HG02884 (cell line): ENCODE results near the gene DDR2.
"Not testable (repeated sequence)": the region's sequence is repeated elsewhere in the genome, so short reads cannot be mapped to it uniquely, and the experiment has no call there.

Source experiments
- ATAC-seq: cut with Tn5 transposase; IDR thresholded peaks from one replicate; pipeline ENCODE4 v1.9.1; 2021; ENCODE audit warnings: mild to moderate bottlenecking, moderate library complexity; ENCODE audit not compliant: unreplicated experiment

The DDR2 gene

GRCh38 chr1:162753998-162754585 is 121.8 kb downstream of the DDR2 start:
- no peak for ATAC-seq

GRCh38 chr1:162755306-162755705 is 123.0 kb downstream of the DDR2 start:
- ATAC-seq: no peak

GRCh38 chr1:162756523-162756922 is 124.3 kb downstream of the DDR2 start:
- ATAC-seq: no peak

GRCh38 chr1:162757476-162757875 is 125.2 kb downstream of the DDR2 start:
- no peak for ATAC-seq

GRCh38 chr1:162765788-162766187 is 133.5 kb downstream of the DDR2 start:
- ATAC-seq: no peak

GRCh38 chr1:162772571-162773154 is 140.4 kb downstream of the DDR2 start:
- ATAC-seq: no peak

- no peak for ATAC-seq
These were observed 141.7 kb downstream of the DDR2 start for GRCh38 chr1:162774007-162774406.

GRCh38 chr1:162779043-162779442 is 146.8 kb downstream of the DDR2 start:
- ATAC-seq: no peak

- no peak for ATAC-seq
These were observed 150.4 kb downstream of the DDR2 start for GRCh38 chr1:162782671-162783070.

- not testable (repeated sequence) for ATAC-seq
These were observed 152.7 kb downstream of the DDR2 start for GRCh38 chr1:162784926-162785325.

GRCh38 chr1:162788783-162789182 is 156.5 kb downstream of the DDR2 start:
- ATAC-seq: not testable (repeated sequence)

- peak; percentile 100 for ATAC-seq
These were observed 158.2 kb downstream of the DDR2 start, which contains the start of gene HSD17B7 for GRCh38 chr1:162790303-162790984. HSD17B7 (plus strand) TSS chr1:162790702; CDS start chr1:162790801, 99 bp downstream.

- ATAC-seq: not testable (repeated sequence)
These were observed 158.7 kb downstream of the DDR2 start for GRCh38 chr1:162790985-162791357.

GRCh38 chr1:162794284-162794683 is 162.0 kb downstream of the DDR2 start:
- not testable (repeated sequence) for ATAC-seq

- ATAC-seq: not testable (repeated sequence)
These were observed 164.5 kb downstream of the DDR2 start for GRCh38 chr1:162796617-162797279.

GRCh38 chr1:162799995-162800830 is 167.9 kb downstream of the DDR2 start:
- ATAC-seq: not testable (repeated sequence)

GRCh38 chr1:162807503-162807902 is 175.2 kb downstream of the DDR2 start:
- not testable (repeated sequence) for ATAC-seq

- ATAC-seq: not testable (repeated sequence)
These were observed 180.1 kb downstream of the DDR2 start for GRCh38 chr1:162812357-162812756.

- not testable (repeated sequence) for ATAC-seq
These were observed 185.9 kb downstream of the DDR2 start for GRCh38 chr1:162818136-162818535.

- not testable (repeated sequence) for ATAC-seq
These were observed 186.4 kb downstream of the DDR2 start for GRCh38 chr1:162818666-162819065.
